HG03469 (cell line): ENCODE measurements around the gene SLC22A5.

Source experiments
- ATAC-seq: cut with Tn5 transposase; IDR thresholded peaks from one replicate; pipeline ENCODE4 v1.9.1; 2021; ENCODE audit warnings: mild to moderate bottlenecking, moderate library complexity, moderate number of reproducible peaks; ENCODE audit not compliant: unreplicated experiment

The SLC22A5 gene

DNA sequence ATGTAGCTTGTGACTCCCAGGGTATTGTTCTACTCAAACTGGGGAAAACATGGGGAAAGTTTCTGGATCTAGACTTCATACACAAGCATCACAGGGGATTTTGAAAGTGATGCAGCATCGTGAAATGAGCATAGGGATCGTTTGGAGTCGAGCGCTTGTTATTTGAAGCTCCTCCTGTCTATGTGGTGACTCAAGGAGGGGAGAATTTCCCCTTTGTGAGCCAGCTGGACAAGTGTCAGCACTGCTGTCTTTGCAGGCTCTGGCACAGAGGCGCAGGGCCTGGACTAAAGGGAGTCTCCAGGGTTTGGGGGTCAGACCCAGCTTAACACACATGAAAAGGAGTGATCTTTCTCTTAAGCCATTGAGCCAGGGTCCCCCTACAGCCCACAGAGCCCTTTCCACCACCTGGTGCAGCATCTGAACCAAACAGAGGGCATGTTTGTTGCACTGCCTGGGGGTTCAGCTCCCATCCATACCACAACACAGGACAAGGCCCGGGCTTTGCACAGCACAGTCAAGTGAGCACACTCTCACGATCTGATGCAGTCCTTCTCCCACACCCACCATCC, 70.1 kb downstream of the SLC22A5 start:
- no peak for ATAC-seq

DNA sequence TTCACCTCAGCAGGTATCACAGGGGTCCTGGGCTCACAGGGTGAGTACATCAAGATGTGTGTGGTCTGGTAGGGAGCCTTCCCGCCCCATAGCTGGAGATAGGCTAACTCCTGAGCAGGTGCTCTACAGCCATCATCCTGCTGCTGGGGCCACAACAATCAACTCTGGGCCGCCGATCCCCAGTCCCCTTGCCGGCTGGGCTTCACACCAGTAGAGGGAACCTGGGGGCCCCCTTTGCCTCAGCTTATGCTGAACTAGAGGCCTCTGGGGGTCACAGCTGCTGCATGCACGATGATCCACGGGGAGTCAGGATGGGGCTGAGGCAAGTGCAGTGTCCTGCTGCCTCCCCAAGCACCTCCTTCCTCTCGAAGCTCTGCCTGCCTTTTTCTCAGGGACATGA, 74.6 kb downstream of the SLC22A5 start:
- ATAC-seq, result no peak
